ENCODE results near the gene CDH13. TPM values are rescaled to one million over a fixed set of nuclear protein-coding genes. Genes with fewer than 3 reads are reported as not detected.

The CDH13 gene
- total RNA-seq, 4 donors from 2014 or later: 6.4 to 19.7 (median 11.7) TPM

DNA sequence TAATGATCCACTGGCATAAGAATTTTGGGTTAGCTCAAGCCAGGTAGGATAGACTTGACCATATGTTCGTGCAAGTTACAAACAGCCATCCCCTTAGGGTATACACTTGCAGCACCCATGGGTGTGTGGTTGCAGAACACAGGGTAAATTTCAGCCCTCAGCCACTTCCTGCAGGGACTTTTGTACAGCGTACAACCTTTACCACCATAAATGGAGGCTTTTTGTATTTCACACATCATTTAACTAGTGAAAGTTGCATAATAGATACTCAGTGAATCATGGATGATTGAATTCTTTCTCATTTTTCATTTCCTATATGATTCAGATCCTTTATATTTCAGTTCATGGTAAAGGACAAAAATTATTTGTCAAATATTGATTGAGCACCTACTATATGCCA, 473.9 kb downstream of the CDH13 start:
- TF ChIP-seq CTCF (IDR thresholded peaks at IDR 0.05; ENCODE audit: low read depth): no peak

GRCh38 chr16:83102336-83102735, 475.6 kb downstream of the CDH13 start:
- no peak for TF ChIP-seq CTCF (IDR thresholded peaks at IDR 0.05; ENCODE audit: low read depth)

GRCh38 chr16:83105279-83106077, 478.7 kb downstream of the CDH13 start:
- TF ChIP-seq CTCF (IDR thresholded peaks at IDR 0.05; ENCODE audit: low read depth): no peak

- no peak for TF ChIP-seq CTCF (IDR thresholded peaks at IDR 0.05; ENCODE audit: low read depth)
Observed at GRCh38 chr16:83109490-83110125, 482.8 kb downstream of the CDH13 start.

DNA sequence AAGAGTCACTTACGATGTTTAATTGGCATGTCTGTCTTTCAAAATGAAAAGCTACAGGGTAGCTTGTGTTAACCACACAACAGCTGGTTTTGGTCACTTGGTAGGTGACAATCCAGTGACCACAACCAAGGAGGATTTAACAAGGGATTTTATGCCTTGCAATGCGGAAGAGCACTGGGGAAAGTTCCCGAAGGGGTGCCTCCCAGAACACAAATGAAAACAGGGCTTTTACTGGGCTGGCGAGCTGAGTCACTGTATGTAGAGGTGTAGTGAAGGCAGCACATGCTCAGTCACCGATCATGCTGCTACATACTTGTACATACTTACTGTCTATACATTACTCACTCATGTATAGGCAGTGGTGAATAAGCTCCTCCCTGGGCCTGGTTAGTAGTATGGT, 483.5 kb downstream of the CDH13 start:
- TF ChIP-seq CTCF (IDR thresholded peaks at IDR 0.05; ENCODE audit: low read depth): no peak

GRCh38 chr16:83113317-83113716, 486.5 kb downstream of the CDH13 start:
- TF ChIP-seq CTCF (IDR thresholded peaks at IDR 0.05; ENCODE audit: low read depth): no peak

DNA sequence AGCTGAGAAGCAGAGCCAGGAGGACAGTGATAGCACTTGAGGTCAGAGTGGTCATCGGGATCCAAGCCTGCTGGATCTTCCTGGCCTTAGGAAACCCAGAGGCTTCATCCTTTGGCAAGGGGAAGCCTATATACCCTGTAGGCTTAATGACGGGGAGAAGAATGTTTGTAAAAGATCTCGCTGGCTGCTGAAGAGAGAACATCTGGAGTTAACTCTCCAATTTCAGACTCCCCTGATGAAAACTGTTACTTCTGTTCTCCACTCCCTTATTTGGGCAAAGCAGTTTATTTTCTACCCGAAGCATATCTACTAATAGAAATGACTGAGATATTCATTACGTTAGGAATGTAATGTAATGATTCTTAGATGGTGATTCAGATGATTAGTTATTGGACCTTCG, 487.0 kb downstream of the CDH13 start:
- TF ChIP-seq CTCF (IDR thresholded peaks at IDR 0.05; ENCODE audit: low read depth): no peak
